GM13976 (cell line): Measurements from ENCODE around the gene EYS.
"Not testable (repeated sequence)": the region's sequence is repeated elsewhere in the genome, so short reads cannot be mapped to it uniquely, and the experiment has no call there.

ENCODE experiments used
- DNase-seq: peaks from one replicate; pipeline ENCODE4 v3.0.0; 2012; ENCODE audit warnings: low spot score
- in situ Hi-C: fragments of 300-500 bp; cut with MboI; formaldehyde crosslinking; loops from one replicate; pipeline ENCODE4 v1.12.0; 2022; ENCODE audit warnings: low sequenced_read_pairs, mixed read lengths, inconsistent platforms; ENCODE audit not compliant: unreplicated experiment
- TF ChIP-seq, protein P1 (sequence below): IDR thresholded peaks from 2 replicates; pipeline ENCODE4 v1.5.1; 2012; ENCODE audit warnings: borderline replicate concordance, mild to moderate bottlenecking; ENCODE audit not compliant: insufficient read depth; ENCODE audit errors: extremely low read depth, missing control alignments, control extremely low read depth

Gene EYS

DNA sequence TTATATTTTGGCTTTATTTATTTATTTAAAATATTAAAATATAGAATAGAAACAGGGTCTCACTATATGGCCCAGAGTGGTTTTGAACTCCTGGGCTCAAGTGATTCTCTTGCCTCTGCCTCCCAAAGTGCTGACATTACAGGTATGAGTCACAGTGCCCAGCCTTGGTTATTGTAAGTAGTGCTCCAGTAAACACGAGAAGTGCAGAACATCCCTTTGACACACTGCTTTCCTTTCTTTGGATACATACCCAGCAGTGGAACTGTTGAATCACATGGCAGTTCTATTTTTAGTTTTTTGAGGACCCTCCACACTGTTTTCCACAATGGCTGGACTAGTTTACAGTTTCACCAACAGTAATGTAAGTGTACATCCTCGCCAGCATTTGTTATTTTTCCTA lies 1867.5 kb downstream of the EYS start:
- DNase-seq, result no peak
- TF ChIP-seq, protein P1, sequence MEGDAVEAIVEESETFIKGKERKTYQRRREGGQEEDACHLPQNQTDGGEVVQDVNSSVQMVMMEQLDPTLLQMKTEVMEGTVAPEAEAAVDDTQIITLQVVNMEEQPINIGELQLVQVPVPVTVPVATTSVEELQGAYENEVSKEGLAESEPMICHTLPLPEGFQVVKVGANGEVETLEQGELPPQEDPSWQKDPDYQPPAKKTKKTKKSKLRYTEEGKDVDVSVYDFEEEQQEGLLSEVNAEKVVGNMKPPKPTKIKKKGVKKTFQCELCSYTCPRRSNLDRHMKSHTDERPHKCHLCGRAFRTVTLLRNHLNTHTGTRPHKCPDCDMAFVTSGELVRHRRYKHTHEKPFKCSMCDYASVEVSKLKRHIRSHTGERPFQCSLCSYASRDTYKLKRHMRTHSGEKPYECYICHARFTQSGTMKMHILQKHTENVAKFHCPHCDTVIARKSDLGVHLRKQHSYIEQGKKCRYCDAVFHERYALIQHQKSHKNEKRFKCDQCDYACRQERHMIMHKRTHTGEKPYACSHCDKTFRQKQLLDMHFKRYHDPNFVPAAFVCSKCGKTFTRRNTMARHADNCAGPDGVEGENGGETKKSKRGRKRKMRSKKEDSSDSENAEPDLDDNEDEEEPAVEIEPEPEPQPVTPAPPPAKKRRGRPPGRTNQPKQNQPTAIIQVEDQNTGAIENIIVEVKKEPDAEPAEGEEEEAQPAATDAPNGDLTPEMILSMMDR, result no peak
- in situ Hi-C loops, result no loop called here

DNA sequence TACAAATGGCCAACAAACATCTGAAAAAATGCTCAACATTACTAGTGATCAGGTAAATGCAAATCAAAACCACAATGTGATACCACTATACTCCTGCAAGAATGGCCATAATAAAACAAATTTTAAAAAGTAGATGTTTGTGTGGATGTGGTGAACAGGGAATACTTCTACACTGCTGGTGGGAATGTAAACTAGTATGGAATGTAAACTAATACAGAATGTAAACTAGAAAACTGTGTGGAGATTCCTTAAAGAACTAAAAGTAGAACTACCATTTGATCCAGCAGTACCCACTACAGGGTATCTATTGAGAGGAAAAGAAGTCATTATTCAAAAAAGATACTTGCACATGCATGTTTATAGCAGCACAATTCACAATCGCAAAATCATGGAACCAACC lies 1878.3 kb downstream of the EYS start:
- in situ Hi-C loops, DNase-seq: not testable (repeated sequence)

DNA sequence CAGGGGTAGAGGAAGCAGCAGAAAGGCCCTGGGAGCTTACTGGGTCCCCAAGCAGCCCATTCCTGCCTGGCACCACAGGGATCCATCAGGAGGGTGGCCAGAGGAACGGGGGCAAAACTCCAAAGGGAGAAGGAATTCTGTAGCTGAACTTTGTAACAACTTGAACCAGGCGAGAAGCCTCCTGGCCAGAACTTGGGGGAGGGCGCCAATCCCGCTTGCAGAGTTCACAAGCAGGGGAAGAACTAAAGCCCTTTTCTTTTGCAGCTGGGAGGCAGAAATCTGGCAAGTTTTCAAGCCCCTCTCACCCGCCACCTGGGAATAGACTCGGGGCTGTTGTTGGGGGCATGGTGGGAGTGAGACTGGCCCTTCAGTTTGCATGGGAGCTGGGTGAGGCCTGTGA lies 1882.3 kb downstream of the EYS start:
- in situ Hi-C loops, result no loop called here
- DNase-seq, result no peak
- TF ChIP-seq, protein P1, result no peak

DNA sequence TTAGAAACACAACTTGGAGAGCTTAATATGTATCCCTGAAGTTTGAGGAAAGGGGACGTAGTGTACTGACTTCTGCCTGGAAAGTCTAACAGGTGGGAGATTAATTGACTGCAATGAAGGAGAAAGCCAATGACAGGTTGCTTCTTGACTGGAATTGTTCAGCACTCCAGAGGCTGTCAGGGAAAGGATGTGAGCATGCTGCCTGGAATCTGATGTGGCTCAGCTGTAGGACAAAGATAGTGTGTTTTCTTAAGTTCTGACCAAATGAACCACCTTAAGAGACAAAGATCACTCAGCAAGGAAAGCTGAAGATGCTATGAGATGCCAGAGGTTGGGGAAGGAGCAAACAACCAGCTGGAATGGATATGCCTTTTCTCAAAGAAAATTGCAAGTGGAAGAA lies 1885.6 kb downstream of the EYS start:
- in situ Hi-C loops, result no loop called here

DNA sequence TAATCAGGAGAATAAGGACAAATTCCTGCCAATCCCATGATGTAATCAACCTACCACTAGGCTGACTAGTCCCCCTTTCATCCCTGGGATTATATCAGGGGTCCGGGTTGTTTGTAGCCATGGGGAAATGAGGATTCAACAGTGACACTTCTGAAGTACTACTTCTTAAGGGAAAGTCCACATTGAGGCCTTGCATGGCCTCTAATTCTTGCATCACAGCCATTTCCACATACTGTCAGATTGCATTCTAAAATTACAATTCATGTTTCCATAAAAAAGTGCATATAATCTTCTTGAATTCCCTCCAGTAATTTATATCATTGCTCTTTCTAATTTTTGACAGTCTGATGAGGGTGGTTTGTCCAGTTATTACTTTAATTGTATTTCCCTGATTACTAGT lies 1887.2 kb downstream of the EYS start:
- in situ Hi-C loops, result no loop called here
- TF ChIP-seq, protein P1, result no peak
- DNase-seq, result no peak

More for the DNA sequence above, 1885.6 kb downstream of the EYS start:
- TF ChIP-seq, protein P1, result no peak
- DNase-seq, result no peak

DNA sequence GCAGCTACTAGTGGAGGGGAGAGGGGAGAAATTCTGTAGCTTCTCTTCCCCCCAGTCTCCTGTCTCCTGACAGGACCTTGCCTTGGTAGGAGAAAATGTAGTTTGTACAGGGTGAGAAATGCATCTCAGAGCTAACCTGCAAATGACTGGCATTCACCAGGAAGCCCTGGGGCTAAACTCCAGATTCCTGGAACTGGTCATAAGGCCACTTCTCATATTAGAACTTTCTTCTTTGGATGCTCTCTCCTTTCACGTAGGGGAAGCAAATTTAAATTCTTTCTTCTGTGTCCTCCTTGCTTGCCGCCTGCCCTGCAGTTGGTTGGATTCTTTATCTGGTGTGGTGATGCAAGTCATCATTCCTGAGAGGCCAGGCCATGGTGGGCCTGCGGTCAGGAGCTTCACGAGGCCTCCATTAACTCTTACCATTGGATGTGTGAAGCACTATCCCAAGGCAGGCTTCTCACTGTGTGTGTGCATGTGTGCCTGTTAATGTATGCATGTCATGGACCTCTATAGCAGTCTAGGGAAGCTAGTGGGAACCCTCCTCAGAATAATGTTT lies 1889.5 kb downstream of the EYS start:
- in situ Hi-C loops, result no loop called here
- no peak for DNase-seq
- TF ChIP-seq, protein P1, result no peak

DNA sequence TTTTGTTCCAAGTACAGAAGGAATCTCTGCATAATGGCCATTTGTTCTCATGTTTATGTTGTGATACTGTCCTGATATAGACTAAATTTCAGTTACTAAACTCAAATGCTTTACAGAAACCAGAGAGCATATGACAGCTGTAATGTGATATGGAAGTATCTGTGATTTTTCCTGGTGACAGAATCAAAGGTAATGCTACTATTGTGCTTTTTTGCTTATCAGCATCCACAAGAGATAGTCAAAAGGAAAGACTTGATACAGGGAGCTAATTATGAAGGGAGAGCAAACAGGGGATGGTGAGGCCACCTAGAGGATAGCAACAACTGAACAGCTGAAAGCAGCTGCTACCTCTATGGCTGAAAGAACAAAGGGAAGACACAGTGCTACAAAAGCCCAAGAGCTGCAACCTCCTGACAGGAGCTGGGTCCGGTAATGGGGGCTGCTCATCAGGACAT lies 1890.0 kb downstream of the EYS start:
- TF ChIP-seq, protein P1, result no peak
- peak; percentile 18 for DNase-seq

More for the DNA sequence above, 1890.0 kb downstream of the EYS start:
- in situ Hi-C loops, result no loop called here
